ENCODE results near the gene CD55. TPM values are rescaled to one million over a fixed set of nuclear protein-coding genes. Genes with fewer than 3 reads are reported as not detected.

CD55 gene
- total RNA-seq, 1 experiment from 2014 or later, result 75.4 TPM

DNA sequence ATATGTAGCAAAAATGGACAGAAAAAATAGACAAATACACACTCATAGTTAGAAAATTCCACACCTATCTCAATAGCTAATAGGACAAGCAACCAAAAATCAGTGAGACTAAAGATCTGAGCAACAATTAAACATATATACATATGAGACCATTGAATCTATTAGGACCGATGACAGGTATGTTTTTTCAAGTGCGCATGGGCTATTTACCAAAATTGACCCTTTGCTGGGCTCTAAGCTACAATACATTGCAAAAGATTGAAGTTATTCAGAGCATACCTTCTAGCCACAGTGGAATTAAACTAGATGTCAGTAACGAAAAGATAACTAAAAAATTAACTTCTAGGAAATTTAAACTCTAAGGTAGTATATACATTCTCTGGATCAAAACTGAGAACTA, 13.7 kb downstream of the CD55 start (continued):
- TF ChIP-seq, protein P1, sequence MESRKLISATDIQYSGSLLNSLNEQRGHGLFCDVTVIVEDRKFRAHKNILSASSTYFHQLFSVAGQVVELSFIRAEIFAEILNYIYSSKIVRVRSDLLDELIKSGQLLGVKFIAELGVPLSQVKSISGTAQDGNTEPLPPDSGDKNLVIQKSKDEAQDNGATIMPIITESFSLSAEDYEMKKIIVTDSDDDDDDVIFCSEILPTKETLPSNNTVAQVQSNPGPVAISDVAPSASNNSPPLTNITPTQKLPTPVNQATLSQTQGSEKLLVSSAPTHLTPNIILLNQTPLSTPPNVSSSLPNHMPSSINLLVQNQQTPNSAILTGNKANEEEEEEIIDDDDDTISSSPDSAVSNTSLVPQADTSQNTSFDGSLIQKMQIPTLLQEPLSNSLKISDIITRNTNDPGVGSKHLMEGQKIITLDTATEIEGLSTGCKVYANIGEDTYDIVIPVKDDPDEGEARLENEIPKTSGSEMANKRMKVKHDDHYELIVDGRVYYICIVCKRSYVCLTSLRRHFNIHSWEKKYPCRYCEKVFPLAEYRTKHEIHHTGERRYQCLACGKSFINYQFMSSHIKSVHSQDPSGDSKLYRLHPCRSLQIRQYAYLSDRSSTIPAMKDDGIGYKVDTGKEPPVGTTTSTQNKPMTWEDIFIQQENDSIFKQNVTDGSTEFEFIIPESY (IDR thresholded peaks at IDR 0.05; ENCODE audit: extremely low read depth, insufficient replicate concordance, low read length), result no peak
- TF ChIP-seq, protein P2, sequence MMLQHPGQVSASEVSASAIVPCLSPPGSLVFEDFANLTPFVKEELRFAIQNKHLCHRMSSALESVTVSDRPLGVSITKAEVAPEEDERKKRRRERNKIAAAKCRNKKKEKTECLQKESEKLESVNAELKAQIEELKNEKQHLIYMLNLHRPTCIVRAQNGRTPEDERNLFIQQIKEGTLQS (IDR thresholded peaks at IDR 0.05), result no peak
- no peak for TF ChIP-seq EGR1 (IDR thresholded peaks at IDR 0.05; ENCODE audit: low read depth)

DNA sequence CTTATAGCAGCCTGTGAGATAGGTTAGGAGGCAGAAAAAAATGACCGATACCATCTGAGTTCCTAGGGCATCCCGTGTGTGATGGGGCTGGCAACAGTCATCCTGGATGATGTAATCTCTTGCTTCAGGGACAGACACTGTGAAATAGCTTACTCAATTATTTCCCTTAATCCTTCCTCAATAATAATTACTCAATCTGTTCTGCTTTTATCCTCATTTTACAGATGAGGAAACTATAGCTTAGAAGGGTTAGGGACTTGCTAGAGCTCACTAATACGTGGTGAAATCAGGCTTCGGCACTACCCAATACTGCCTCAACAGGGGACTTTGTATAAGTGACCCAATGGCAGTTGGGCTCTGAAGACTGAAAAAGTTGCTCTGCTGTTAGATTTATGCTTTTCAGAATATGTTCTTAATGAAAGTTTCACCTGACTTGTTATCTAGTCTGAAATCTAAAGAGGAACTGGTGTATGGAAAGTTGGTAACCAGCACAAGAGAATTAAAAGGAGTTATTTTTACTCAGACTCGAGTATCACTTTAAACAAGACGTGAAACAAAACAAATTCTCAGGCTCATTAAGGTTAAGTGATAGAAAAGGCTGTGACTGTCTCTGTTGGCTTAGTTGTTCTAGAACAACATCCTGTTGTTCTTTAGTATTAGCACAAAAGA, 14.4 kb downstream of the CD55 start:
- DNase-seq (ENCODE audit: low read depth, low spot score) (no peak), ATAC-seq (no peak)
- TF ChIP-seq SRF (IDR thresholded peaks at IDR 0.05; ENCODE audit: low read depth) (no peak), RAD21 (IDR thresholded peaks at IDR 0.05; ENCODE audit: low read depth) (no peak), EZH2phosphoT487 (IDR thresholded peaks at IDR 0.05; ENCODE audit: borderline replicate concordance) (no peak), TCF7L2 (IDR thresholded peaks at IDR 0.05; ENCODE audit: borderline replicate concordance, extremely low read depth, insufficient read depth, insufficient read length) (no peak), SP1 (IDR thresholded peaks at IDR 0.05; ENCODE audit: low read depth) (no peak), FOSL1 (IDR thresholded peaks at IDR 0.05; ENCODE audit: low read depth) (no peak)
- ChIA-PET CTCF (no interaction called here), RAD21 (ENCODE audit: low non-redundant PET in 1 of 2, low total read pairs in 2 of 2, uncharacterized antibody in 2 of 2, unreplicated experiment in 2 of 2) (no interaction called here), POLR2A (interaction anchor here (1.1 to 1.8 kb wide), 2 partner anchors 14 to 283 kb away, joined by 3 to 12 read pairs; partner anchors contain the start of genes CD55 and PFKFB2)
- no peaks in the 10 kb centered on the region for H3K79me2 ChIP-seq (ENCODE audit: insufficient read depth, low read length)
- no peaks in the 10 kb centered on the region for H3K9me3 ChIP-seq (ENCODE audit: control insufficient read depth in 1 of 2, insufficient read depth in 1 of 2, low read depth in 1 of 2, low read length in 2 of 2)
- no peaks in the 10 kb centered on the region for H3K27me3 ChIP-seq (ENCODE audit: insufficient read depth, low read length)
- no peak overlapping the region for H3K4me2 ChIP-seq (ENCODE audit: low read length)
- peaks cover 3 to 21% of the 10 kb centered on the region in 2 experiments; a peak in 2 of 4 replicates for H3K36me3 ChIP-seq (ENCODE audit: control insufficient read depth in 1 of 2, insufficient read depth in 2 of 2, low read length in 2 of 2)
- H3K4me1 ChIP-seq (ENCODE audit: control insufficient read depth in 1 of 2, insufficient read depth in 2 of 2, low read length in 2 of 2), result no peaks in the 10 kb centered on the region
- no peak overlapping the region for H3K9ac ChIP-seq (ENCODE audit: low read length)
- BruUV-seq (replicated peaks), result no TSS peak
- H3K27ac ChIP-seq (ENCODE audit: low read depth, low read length), result no peak overlapping the region
- no peaks in the 10 kb centered on the region for H3K9me2 ChIP-seq (ENCODE audit: insufficient read depth)
- intact Hi-C loops (cut with micrococcal nuclease), result no loop called here
- H3K4me3 ChIP-seq (replicated peaks in 1 of 2; ENCODE audit: low read depth in 1 of 2, low read length in 2 of 2), result no peak overlapping the region
- H2AFZ ChIP-seq (ENCODE audit: low read depth, low read length, poor library complexity, severe bottlenecking), result no peak overlapping the region
- H4K20me1 ChIP-seq (ENCODE audit: insufficient read depth), result no peaks in the 10 kb centered on the region
